ENCODE results near the gene NUPR1.

Gene NUPR1

DNA sequence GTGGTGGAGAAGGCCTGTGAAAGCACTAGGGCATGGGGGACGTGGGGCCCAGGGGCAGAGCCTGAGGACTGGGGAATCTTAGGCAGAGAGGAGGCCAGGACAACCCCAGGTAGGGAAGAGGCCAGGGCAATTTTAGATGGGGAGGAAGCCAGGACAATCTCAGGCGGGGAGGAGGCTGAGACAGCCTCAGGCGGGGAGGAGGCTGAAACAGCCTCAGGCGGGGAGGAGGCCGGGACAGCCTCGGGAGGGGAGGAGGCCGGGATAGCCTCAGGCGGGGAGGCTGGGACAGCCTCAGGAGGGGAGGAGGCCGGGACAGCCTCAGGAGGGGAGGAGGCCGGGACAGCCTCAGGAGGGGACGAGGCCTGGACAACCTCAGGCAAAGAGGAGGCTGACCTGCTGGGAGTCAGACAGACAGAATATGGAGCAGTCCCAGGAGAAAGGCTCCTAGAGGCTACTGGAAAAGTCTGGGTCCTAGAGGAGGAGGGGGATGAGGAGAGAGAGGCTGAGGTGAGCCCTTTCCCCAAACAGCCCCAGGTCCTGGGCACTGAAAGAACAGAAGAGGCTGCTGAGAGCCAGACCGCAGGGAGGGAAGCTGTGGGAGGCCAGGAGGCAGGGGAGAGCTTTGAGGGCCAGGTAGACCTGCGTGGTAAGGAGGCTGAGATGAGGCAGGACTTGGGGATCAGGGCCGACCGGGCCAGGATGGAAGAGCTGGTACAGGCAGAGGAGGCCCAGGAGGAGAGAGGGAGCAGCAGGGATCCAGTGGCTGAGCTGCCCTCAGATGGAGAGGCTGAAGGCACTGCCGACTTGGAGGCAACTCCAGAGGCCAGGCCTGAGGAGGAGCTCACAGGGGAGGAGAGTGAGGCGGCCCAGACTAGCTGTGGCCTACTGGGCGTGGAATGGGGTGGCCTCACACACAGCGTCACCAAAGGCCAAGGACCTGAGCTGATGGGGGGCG lies 42.7 kb downstream of the NUPR1 start (continued):
- no peak for TF ChIP-seq ZC3H10 (CRISPR knock-in tag; IDR thresholded peaks at IDR 0.05)
- TF ChIP-seq TCF4 (CRISPR knock-in tag; IDR thresholded peaks at IDR 0.05; ENCODE audit: borderline replicate concordance) = no peak

DNA sequence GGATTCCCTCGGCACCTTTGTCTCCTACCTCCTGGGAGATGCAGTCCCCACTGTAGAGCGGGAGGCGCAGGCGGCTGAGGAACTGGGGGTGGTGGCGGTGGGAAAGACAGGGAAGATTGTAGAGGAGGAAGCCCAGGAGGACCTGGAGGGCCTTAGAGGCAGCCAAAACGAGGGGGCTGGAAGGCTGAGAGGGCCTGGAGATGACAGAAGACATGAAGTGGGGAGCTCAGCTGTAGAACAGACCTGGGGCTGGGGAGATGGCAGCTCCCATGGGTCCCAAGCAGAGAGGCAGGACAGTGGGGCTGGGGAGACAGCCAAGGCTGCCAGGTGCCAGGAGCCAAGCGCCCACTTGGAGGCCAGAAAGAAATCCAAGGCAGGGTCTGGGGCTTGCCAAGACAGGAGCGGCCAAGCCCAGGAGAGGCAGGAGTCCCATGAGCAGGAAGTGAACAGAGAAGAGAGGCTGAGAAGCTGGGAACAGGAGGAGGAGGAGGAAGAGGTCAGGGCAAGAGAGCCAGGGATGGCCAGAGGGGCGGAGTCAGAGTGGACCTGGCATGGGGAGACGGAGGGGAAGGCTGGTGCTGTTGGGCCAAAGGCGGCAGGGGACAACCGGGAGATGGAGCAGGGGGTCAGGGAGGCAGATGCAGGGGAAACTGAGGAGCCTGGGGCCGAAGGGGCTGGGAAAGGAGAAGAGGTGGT lies 43.5 kb downstream of the NUPR1 start:
- no peak for ATAC-seq
- TF ChIP-seq ZNF8 (CRISPR knock-in tag; IDR thresholded peaks at IDR 0.05) (no peak), ZFP3 (CRISPR knock-in tag; IDR thresholded peaks at IDR 0.05) (no peak), GLIS3 (CRISPR knock-in tag; IDR thresholded peaks at IDR 0.05) (no peak), CSDC2 (CRISPR knock-in tag; IDR thresholded peaks at IDR 0.05) (no peak)

DNA sequence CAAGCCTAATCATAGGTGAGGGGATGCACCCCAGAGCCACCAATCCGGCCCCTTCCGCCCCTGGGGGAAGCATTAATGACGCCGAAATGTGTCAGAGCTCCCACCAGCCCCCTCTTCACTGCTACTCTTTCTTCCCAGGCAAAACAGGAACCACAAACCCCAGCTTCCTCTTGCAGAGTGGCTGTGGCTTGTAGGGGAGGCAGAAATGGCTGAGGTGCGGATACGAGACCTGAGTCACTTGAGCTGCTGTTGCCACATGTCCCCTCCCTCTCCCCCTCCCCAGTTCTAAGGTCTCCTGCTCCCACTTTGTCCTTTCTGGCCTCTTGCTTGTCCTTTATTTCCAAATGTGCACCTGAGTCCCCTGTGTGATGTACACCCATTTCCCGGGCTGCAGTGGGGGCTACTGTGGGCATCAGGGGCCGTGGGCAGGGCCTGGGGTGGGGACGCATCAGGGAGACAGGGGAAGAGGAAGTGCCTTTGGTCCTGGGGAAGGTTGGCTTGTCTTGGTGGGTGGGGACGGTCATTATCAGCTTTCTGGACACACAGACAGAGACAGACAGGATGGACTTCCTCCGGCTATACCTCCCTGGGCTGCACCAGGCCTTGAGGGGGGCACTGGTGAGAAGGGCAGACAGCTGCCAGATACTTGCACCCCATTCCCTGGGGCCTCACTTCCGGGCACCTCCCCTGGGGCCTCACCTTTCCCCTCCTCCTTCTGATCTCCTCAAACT lies 44.5 kb downstream of the NUPR1 start, which contains the start of gene APOBR:
TSS of gene APOBR (plus strand) at position 523 of the 731 bp plus-strand sequence. CDS start at position 562, 39 bp downstream.
- TF ChIP-seq, protein P1, sequence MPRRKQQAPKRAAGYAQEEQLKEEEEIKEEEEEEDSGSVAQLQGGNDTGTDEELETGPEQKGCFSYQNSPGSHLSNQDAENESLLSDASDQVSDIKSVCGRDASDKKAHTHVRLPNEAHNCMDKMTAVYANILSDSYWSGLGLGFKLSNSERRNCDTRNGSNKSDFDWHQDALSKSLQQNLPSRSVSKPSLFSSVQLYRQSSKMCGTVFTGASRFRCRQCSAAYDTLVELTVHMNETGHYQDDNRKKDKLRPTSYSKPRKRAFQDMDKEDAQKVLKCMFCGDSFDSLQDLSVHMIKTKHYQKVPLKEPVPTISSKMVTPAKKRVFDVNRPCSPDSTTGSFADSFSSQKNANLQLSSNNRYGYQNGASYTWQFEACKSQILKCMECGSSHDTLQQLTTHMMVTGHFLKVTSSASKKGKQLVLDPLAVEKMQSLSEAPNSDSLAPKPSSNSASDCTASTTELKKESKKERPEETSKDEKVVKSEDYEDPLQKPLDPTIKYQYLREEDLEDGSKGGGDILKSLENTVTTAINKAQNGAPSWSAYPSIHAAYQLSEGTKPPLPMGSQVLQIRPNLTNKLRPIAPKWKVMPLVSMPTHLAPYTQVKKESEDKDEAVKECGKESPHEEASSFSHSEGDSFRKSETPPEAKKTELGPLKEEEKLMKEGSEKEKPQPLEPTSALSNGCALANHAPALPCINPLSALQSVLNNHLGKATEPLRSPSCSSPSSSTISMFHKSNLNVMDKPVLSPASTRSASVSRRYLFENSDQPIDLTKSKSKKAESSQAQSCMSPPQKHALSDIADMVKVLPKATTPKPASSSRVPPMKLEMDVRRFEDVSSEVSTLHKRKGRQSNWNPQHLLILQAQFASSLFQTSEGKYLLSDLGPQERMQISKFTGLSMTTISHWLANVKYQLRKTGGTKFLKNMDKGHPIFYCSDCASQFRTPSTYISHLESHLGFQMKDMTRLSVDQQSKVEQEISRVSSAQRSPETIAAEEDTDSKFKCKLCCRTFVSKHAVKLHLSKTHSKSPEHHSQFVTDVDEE (CRISPR knock-in tag; IDR thresholded peaks at IDR 0.05) = no peak
- TF ChIP-seq RARB (CRISPR knock-in tag; IDR thresholded peaks at IDR 0.05) (no peak), GLIS3 (CRISPR knock-in tag; IDR thresholded peaks at IDR 0.05) (no peak), PPARA (CRISPR knock-in tag; IDR thresholded peaks at IDR 0.05; ENCODE audit: borderline replicate concordance) (no peak), ESRRG (CRISPR knock-in tag; IDR thresholded peaks at IDR 0.05) (no peak), SNAI2 (CRISPR knock-in tag; IDR thresholded peaks at IDR 0.05) (no peak), CSDC2 (CRISPR knock-in tag; IDR thresholded peaks at IDR 0.05) (no peak), TOX (CRISPR knock-in tag; IDR thresholded peaks at IDR 0.05; ENCODE audit: borderline replicate concordance) (no peak), OSR1 (CRISPR knock-in tag; IDR thresholded peaks at IDR 0.05) (no peak), ISL1 (CRISPR knock-in tag; IDR thresholded peaks at IDR 0.05) (no peak), ZFP30 (CRISPR knock-in tag; IDR thresholded peaks at IDR 0.05) (no peak), ZNF8 (CRISPR knock-in tag; IDR thresholded peaks at IDR 0.05) (no peak), ZC3H10 (CRISPR knock-in tag; IDR thresholded peaks at IDR 0.05) (no peak), ZNF565 (CRISPR knock-in tag; conservative IDR thresholded peaks at IDR 0.05; ENCODE audit: low read depth) (no peak)
- TF ChIP-seq, protein P2, sequence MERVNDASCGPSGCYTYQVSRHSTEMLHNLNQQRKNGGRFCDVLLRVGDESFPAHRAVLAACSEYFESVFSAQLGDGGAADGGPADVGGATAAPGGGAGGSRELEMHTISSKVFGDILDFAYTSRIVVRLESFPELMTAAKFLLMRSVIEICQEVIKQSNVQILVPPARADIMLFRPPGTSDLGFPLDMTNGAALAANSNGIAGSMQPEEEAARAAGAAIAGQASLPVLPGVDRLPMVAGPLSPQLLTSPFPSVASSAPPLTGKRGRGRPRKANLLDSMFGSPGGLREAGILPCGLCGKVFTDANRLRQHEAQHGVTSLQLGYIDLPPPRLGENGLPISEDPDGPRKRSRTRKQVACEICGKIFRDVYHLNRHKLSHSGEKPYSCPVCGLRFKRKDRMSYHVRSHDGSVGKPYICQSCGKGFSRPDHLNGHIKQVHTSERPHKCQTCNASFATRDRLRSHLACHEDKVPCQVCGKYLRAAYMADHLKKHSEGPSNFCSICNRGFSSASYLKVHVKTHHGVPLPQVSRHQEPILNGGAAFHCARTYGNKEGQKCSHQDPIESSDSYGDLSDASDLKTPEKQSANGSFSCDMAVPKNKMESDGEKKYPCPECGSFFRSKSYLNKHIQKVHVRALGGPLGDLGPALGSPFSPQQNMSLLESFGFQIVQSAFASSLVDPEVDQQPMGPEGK (CRISPR knock-in tag; IDR thresholded peaks at IDR 0.05; ENCODE audit: borderline replicate concordance) = no peak
- TF ChIP-seq, protein P3, sequence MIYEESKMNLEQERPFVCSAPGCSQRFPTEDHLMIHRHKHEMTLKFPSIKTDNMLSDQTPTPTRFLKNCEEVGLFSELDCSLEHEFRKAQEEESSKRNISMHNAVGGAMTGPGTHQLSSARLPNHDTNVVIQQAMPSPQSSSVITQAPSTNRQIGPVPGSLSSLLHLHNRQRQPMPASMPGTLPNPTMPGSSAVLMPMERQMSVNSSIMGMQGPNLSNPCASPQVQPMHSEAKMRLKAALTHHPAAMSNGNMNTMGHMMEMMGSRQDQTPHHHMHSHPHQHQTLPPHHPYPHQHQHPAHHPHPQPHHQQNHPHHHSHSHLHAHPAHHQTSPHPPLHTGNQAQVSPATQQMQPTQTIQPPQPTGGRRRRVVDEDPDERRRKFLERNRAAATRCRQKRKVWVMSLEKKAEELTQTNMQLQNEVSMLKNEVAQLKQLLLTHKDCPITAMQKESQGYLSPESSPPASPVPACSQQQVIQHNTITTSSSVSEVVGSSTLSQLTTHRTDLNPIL (CRISPR knock-in tag; IDR thresholded peaks at IDR 0.05; ENCODE audit: low read depth) = no peak
- TF ChIP-seq, protein P4, sequence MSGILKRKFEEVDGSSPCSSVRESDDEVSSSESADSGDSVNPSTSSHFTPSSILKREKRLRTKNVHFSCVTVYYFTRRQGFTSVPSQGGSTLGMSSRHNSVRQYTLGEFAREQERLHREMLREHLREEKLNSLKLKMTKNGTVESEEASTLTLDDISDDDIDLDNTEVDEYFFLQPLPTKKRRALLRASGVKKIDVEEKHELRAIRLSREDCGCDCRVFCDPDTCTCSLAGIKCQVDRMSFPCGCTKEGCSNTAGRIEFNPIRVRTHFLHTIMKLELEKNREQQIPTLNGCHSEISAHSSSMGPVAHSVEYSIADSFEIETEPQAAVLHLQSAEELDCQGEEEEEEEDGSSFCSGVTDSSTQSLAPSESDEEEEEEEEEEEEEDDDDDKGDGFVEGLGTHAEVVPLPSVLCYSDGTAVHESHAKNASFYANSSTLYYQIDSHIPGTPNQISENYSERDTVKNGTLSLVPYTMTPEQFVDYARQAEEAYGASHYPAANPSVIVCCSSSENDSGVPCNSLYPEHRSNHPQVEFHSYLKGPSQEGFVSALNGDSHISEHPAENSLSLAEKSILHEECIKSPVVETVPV (CRISPR knock-in tag; IDR thresholded peaks at IDR 0.05) = no peak
- ATAC-seq = no peak

Measured in SK-N-SH treated with all-trans-retinoic acid at 6 μM for 48 hours (cell line).